WTC11 (cell line): Measurements from ENCODE around the gene TDRD1. TPM values are rescaled to one million over a fixed set of nuclear protein-coding genes. Genes with fewer than 3 reads are reported as not detected.

Experiments used
- ATAC-seq: fragments of 200-7000 bp; cut with Tn5 transposase; 2 replicates; pipeline ENCODE4 v1.10.0; 2021; ENCODE audit warnings: mild to moderate bottlenecking, moderate library complexity
- CTCF ChIA-PET: fragments of 300-600 bp; sonication (Branson Sonifier 250); formaldehyde crosslinking; loops from one replicate; lab custom pipeline; 2021; ENCODE audit warnings: antibody characterized with exemption; lab: Charles Lee
- POLR2A ChIA-PET: fragments of 350-600 bp; sonication (Branson Sonifier 250); formaldehyde crosslinking; loops from one replicate; lab custom pipeline; 2021; ENCODE audit warnings: antibody characterized with exemption; lab: Charles Lee
- DNase-seq: peaks from one replicate; pipeline ENCODE4 v3.0.0; 2021; ENCODE audit warnings: low spot score
- H3K27ac Mint-ChIP-seq: 2 replicates; pipeline ENCODE4 v1.8.0; 2021; ENCODE audit warnings: mixed read lengths
- H3K27me3 Mint-ChIP-seq: 2 replicates; pipeline ENCODE4 v1.8.0; 2021; ENCODE audit warnings: low read depth, mild to moderate bottlenecking, moderate library complexity, mixed read lengths
- H3K36me3 Mint-ChIP-seq: 2 replicates; pipeline ENCODE4 v1.8.0; 2021; ENCODE audit warnings: mixed read lengths
- H3K4me1 Mint-ChIP-seq: 2 replicates; pipeline ENCODE4 v1.8.0; 2022; ENCODE audit warnings: mixed read lengths
- H3K4me3 Mint-ChIP-seq: 2 replicates; pipeline ENCODE4 v1.8.0; 2021; ENCODE audit warnings: mild to moderate bottlenecking, moderate library complexity, mixed read lengths
- H3K9me3 Mint-ChIP-seq: 2 replicates; pipeline ENCODE4 v1.8.0; 2021; ENCODE audit warnings: mixed read lengths
- AFF4 ChIP-seq: sonication (generic); formaldehyde crosslinking; IDR thresholded peaks from 2 replicates; pipeline ENCODE4 v1.8.1; 2023; ENCODE audit warnings: mild to moderate bottlenecking, missing genetic modification reagents, borderline replicate concordance
- ATF2 ChIP-seq: sonication (generic); formaldehyde crosslinking; IDR thresholded peaks from 2 replicates; pipeline ENCODE4 v1.8.1; 2022; ENCODE audit warnings: low read depth, missing genetic modification reagents, borderline replicate concordance
- FOXK1 ChIP-seq: sonication (generic); formaldehyde crosslinking; IDR thresholded peaks from 2 replicates; pipeline ENCODE4 v1.8.0; 2022; ENCODE audit warnings: mild to moderate bottlenecking, moderate library complexity, missing genetic modification reagents
- GRHL2 ChIP-seq: fragments of 250-450 bp; sonication (Bioruptor Pico); IDR thresholded peaks from 2 replicates; pipeline ENCODE4 v1.8.0; 2022; ENCODE audit warnings: mild to moderate bottlenecking, moderate library complexity; ENCODE audit not compliant: insufficient replicate concordance, severe bottlenecking
- IRF1 ChIP-seq: sonication (generic); formaldehyde crosslinking; IDR thresholded peaks from 2 replicates; pipeline ENCODE4 v1.8.0; 2023; ENCODE audit warnings: missing genetic modification reagents
- JAZF1 ChIP-seq: fragments of 250-450 bp; sonication (Bioruptor Pico); IDR thresholded peaks from 2 replicates; pipeline ENCODE4 v1.9.0; 2021; ENCODE audit warnings: moderate library complexity, mild to moderate bottlenecking, inconsistent platforms
- KAT7 ChIP-seq: sonication (generic); formaldehyde crosslinking; IDR thresholded peaks from 2 replicates; pipeline ENCODE4 v1.8.1; 2023; ENCODE audit warnings: missing genetic modification reagents, mild to moderate bottlenecking, borderline replicate concordance
- NFE2L1 ChIP-seq: sonication (generic); formaldehyde crosslinking; IDR thresholded peaks from 2 replicates; pipeline ENCODE4 v1.8.1; 2023; ENCODE audit warnings: missing genetic modification reagents
- OVOL2 ChIP-seq: fragments of 250-450 bp; sonication (Bioruptor Pico); IDR thresholded peaks from 2 replicates; pipeline ENCODE4 v1.9.0; 2021; ENCODE audit warnings: mild to moderate bottlenecking, borderline replicate concordance
- PRDM15 ChIP-seq: sonication (generic); formaldehyde crosslinking; IDR thresholded peaks from 2 replicates; pipeline ENCODE4 v1.8.0; 2022; ENCODE audit warnings: missing genetic modification reagents
- SMAD4 ChIP-seq: sonication (generic); formaldehyde crosslinking; IDR thresholded peaks from 2 replicates; pipeline ENCODE4 v1.8.0; 2022; ENCODE audit warnings: mild to moderate bottlenecking, missing genetic modification reagents
- TEAD1 ChIP-seq: sonication (generic); formaldehyde crosslinking; IDR thresholded peaks from 2 replicates; pipeline ENCODE4 v1.8.0; 2022; ENCODE audit warnings: mild to moderate bottlenecking, missing genetic modification reagents
- ZBTB21 ChIP-seq: sonication (generic); formaldehyde crosslinking; IDR thresholded peaks from 2 replicates; pipeline ENCODE4 v1.8.1; 2023; ENCODE audit warnings: mild to moderate bottlenecking, missing genetic modification reagents, borderline replicate concordance
- ZNF121 ChIP-seq: sonication (generic); formaldehyde crosslinking; IDR thresholded peaks from 2 replicates; pipeline ENCODE4 v1.8.0; 2023; ENCODE audit warnings: missing genetic modification reagents
- total RNA-seq: library from RNA; stranded (reverse); gene quantifications from 3 replicates; pipeline ENCODE4 v1.2.3, GENCODE V29; 2021

The TDRD1 gene
- total RNA-seq, 1 experiment from 2014 or later: 0.70 TPM

GRCh38 chr10:114202812-114203211 lies 23.7 kb downstream of the TDRD1 start:
- Mint-ChIP-seq H3K9me3 (no peaks in the 10 kb centered on the region), H3K36me3 (no peaks in the 10 kb centered on the region), H3K27ac (no peak overlapping the region), H3K4me3 (no peak overlapping the region), H3K27me3 (no peaks in the 10 kb centered on the region), H3K4me1 (no peaks in the 10 kb centered on the region)
- DNase-seq (no peak), ATAC-seq (no peak)
- CTCF ChIA-PET: interaction anchor here (1.0 kb wide), 1 partner anchor 102 kb away, joined by 3 read pairs; no protein-coding TSS in a partner anchor
- TF ChIP-seq JAZF1 (CRISPR knock-in tag): no peak
- POLR2A ChIA-PET: no interaction called here

- Mint-ChIP-seq H3K36me3 (no peaks in the 10 kb centered on the region), H3K9me3 (no peaks in the 10 kb centered on the region), H3K4me1 (no peaks in the 10 kb centered on the region), H3K27me3 (no peaks in the 10 kb centered on the region), H3K4me3 (no peak overlapping the region), H3K27ac (no peak overlapping the region)
- DNase-seq (no peak), ATAC-seq (no peak)
- POLR2A ChIA-PET: interaction anchor here (0.5 kb wide), 1 partner anchor 12 kb away, joined by 4 read pairs; no protein-coding TSS in a partner anchor
- CTCF ChIA-PET: interaction anchor here (1.1 kb wide), 1 partner anchor 252 kb away, joined by 3 read pairs; no protein-coding TSS in a partner anchor
- TF ChIP-seq ZBTB21 (CRISPR knock-in tag) (no peak), OVOL2 (CRISPR knock-in tag) (no peak), PRDM15 (CRISPR knock-in tag) (no peak), NFE2L1 (CRISPR knock-in tag) (no peak)
These were observed 27.7 kb downstream of the TDRD1 start for GRCh38 chr10:114206902-114207301.

GRCh38 chr10:114207349-114207748 lies 28.2 kb downstream of the TDRD1 start:
- POLR2A ChIA-PET: interaction anchor here (0.5 kb wide), 1 partner anchor 13 kb away, joined by 4 read pairs; no protein-coding TSS in a partner anchor
- CTCF ChIA-PET: interaction anchor here (1.1 kb wide), 1 partner anchor 252 kb away, joined by 3 read pairs; no protein-coding TSS in a partner anchor
- no peak for TF ChIP-seq FOXK1
- ATAC-seq (no peak), DNase-seq (no peak)
- Mint-ChIP-seq H3K36me3 (no peaks in the 10 kb centered on the region), H3K4me1 (no peaks in the 10 kb centered on the region), H3K4me3 (no peak overlapping the region), H3K27ac (no peak overlapping the region), H3K9me3 (no peaks in the 10 kb centered on the region), H3K27me3 (no peaks in the 10 kb centered on the region)

GRCh38 chr10:114208351-114208750 lies 29.2 kb downstream of the TDRD1 start:
- no peak overlapping the region for H3K27ac Mint-ChIP-seq
- no peak for DNase-seq
- ChIA-PET POLR2A (no interaction called here), CTCF (interaction anchor here (1.5 kb wide), 1 partner anchor 96 kb away, joined by 4 read pairs; no protein-coding TSS in a partner anchor)
- peak; percentile 58; the same call in 1 of the 2 replicates for ATAC-seq
- no peak for TF ChIP-seq ATF2 (CRISPR knock-in tag)
- no peak for TF ChIP-seq IRF1 (CRISPR knock-in tag)
- TF ChIP-seq JAZF1 (CRISPR knock-in tag): no peak
- H3K4me1 Mint-ChIP-seq: no peaks in the 10 kb centered on the region
- H3K9me3 Mint-ChIP-seq: no peaks in the 10 kb centered on the region
- no peak overlapping the region for H3K4me3 Mint-ChIP-seq
- H3K36me3 Mint-ChIP-seq: no peaks in the 10 kb centered on the region
- H3K27me3 Mint-ChIP-seq: no peaks in the 10 kb centered on the region

- Mint-ChIP-seq H3K4me1 (no peaks in the 10 kb centered on the region), H3K36me3 (no peaks in the 10 kb centered on the region), H3K9me3 (no peaks in the 10 kb centered on the region), H3K27me3 (no peaks in the 10 kb centered on the region), H3K27ac (no peak overlapping the region), H3K4me3 (no peak overlapping the region)
- ATAC-seq (no peak), DNase-seq (no peak)
- CTCF ChIA-PET: no interaction called here
- POLR2A ChIA-PET: no interaction called here
- TF ChIP-seq SMAD4 (CRISPR knock-in tag) (no peak), GRHL2 (no peak), ZNF121 (CRISPR knock-in tag) (no peak), AFF4 (no peak), TEAD1 (CRISPR knock-in tag) (no peak), KAT7 (CRISPR knock-in tag) (no peak)
These were observed 33.0 kb downstream of the TDRD1 start for GRCh38 chr10:114212153-114212552.
